Activated CD4-positive, alpha-beta memory T cell treated with anti-CD3 and anti-CD28 coated beads for 36 hours (primary cell): ENCODE results near the gene SMS. TPM values are rescaled to one million over a fixed set of nuclear protein-coding genes. Genes with fewer than 3 reads are reported as not detected.

ENCODE experiments used
- total RNA-seq, 2 experiments: library from RNA; stranded (reverse); gene quantifications; one replicate each; pipeline ENCODE4 v1.2.3, GENCODE V29; 2021

SMS gene
- total RNA-seq, 2 experiments from 2014 or later: 119 to 120 TPM

Other genes starting within 250 kb of the SMS start
- not detected for gene SMPX, start 182.6 kb upstream of the SMS start, total RNA-seq
- 1 to 10 TPM; 5.1 to 6.5 TPM for gene MBTPS2, start 101.1 kb upstream of the SMS start, total RNA-seq
- under 1 TPM; 0.75 to 0.78 TPM for gene YY2, start 84.7 kb upstream of the SMS start, total RNA-seq
- gene PHEX, start 91.6 kb downstream of the SMS start, total RNA-seq: 1 to 10 TPM; 2.1 to 3.2 TPM